HAP-1 (cell line): Measurements from ENCODE around the gene ERMARD.
A peak's percentile ranks its signal among the peaks of the same experiment; 100 is the strongest.

Source experiments
- DNase-seq, 2 experiments: peaks; one replicate each; pipeline ENCODE4 v3.0.0-alpha.2; 2016 to 2020; ENCODE audit warnings: low spot score in 2 of 2
- H3K27me3 ChIP-seq: fragments of 250-450 bp; sonication (Bioruptor Pico); 2 replicates; pipeline ENCODE4 v1.5.1; 2020; ENCODE audit warnings: low read depth, mild to moderate bottlenecking, moderate library complexity
- H3K36me3 ChIP-seq: fragments of 250-450 bp; sonication (Bioruptor Pico); replicated peaks from 2 replicates; pipeline ENCODE4 v1.5.1; 2020; ENCODE audit warnings: mild to moderate bottlenecking
- H3K4me1 ChIP-seq: fragments of 250-450 bp; sonication (Bioruptor Pico); 2 replicates; pipeline ENCODE4 v1.5.1; 2020; ENCODE audit warnings: mild to moderate bottlenecking
- H3K4me3 ChIP-seq: fragments of 250-450 bp; sonication (Bioruptor Pico); 2 replicates; pipeline ENCODE4 v1.5.1; 2020; ENCODE audit warnings: mild to moderate bottlenecking, moderate library complexity
- H3K9me3 ChIP-seq: fragments of 250-450 bp; sonication (Bioruptor Pico); 2 replicates; pipeline ENCODE4 v1.5.1; 2020; ENCODE audit warnings: mild to moderate bottlenecking, moderate library complexity
- in situ Hi-C: fragments of 300-500 bp; cut with MboI; formaldehyde crosslinking; loops from 3 replicates; pipeline ENCODE4 v1.14.3; 2020; ENCODE audit warnings: low sequenced_read_pairs, inconsistent platforms, mixed read lengths

Gene ERMARD

DNA sequence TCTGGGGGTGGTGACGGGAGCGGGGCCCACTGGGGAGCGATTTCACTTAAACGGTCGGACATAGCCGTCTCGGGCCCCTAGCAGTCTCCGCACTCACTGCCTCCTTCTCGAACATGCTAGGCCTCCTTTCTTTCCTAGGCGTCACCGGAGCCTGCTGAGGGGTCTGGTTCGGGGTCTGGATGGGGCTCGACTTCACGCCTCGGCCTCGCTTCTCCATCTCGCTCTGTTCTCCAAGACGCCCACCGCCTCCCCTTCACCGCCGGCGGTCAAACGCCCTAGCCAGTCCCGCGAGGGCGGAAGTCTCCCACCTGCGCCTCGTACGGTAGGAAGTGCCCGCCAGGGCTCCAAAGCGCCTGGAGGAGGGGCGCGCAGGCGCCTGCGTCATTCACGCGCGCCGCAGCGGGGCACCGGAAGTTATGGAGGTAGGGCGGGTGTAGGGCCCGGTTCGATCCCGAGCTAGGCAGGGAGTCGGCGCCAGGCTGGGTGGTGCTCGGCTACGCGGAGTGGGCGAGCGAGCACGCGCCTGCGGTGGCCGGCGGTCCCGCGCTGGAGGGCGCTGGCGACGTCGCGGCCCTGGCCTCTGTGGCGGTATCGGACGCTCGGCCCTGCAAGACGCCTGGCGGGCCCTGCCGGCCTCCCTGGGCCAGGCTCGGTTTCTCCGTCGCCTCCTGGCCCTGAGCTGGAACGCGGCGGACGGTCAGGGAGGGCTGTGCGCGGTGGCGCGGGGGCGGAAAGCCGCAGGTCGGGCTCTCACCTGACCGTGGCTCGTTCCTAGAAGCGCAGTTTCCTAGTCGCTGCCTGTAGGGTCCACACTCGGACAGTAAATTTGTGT is at the start of gene ERMARD, which contains the start of gene DYNLT2:
TSS of gene ERMARD (plus strand) at position 381 of the 832 bp plus-strand sequence. CDS start at position 417, 36 bp downstream.
TSS of gene DYNLT2 (minus strand) at position 331 of the 832 bp plus-strand sequence. CDS start at position 217, 114 bp downstream.
- Histone ChIP-seq H3K4me3 (peak within 1 kb of the TSS; percentile 55), H3K27me3 (no peaks in the 10 kb centered on the region), H3K36me3 (peaks cover 3% of the 10 kb centered on the region; the same call in 1 of the 2 replicates), H3K4me1 (peaks cover 17% of the 10 kb centered on the region), H3K9me3 (no peaks in the 10 kb centered on the region)
- peak; percentile 92 to 94 for DNase-seq
- in situ Hi-C loops = no loop called here

DNA sequence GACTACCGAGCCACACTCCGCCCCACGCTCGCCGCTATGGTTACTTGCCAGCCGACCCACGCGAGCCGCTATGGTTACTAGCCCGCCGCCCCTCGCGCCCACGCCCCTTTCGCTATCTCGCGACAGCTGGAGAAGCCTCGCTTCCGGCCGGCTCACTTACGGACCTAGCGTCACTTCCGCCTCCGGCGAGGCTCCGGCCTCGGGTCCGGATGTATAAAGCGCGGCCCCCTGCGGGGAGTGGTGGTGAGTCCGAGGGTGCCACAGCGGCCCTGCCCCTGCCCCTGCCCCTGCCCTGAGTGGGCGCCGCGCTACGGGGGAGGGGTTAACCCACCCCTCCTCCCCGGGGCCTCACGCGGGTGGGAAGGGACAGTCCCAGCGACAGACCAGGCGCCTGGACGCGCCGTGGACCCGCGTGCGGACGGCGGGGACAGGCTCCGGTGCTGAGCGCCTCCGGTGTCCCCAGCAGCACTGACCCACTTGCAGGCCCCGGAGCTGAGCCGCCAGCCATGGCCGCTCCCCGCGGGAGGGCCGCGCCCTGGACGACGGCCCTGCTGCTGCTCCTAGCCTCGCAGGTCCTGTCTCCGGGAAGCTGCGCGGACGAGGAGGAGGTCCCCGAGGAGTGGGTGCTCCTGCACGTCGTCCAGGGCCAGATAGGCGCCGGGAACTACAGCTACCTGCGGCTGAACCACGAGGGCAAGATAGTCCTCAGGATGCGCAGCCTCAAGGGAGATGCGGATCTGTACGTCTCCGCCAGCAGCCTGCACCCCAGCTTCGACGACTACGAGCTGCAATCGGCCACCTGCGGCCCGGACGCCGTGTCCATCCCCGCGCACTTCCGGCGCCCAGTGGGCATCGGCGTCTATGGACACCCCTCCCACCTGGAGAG is 49.2 kb upstream of the ERMARD start, which contains the start of the genes C6orf120 and WDR27:
TSS of gene C6orf120 (plus strand) at position 173 of the 886 bp plus-strand sequence. CDS start at position 507, 334 bp downstream.
TSS of gene WDR27 (minus strand) at position 76 of the 886 bp plus-strand sequence. CDS start 13,024 bp downstream, outside the sequence.
- Histone ChIP-seq H3K27me3 (no peaks in the 10 kb centered on the region), H3K4me1 (peaks cover 31% of the 10 kb centered on the region), H3K36me3 (peaks cover 19% of the 10 kb centered on the region), H3K9me3 (no peaks in the 10 kb centered on the region), H3K4me3 (peak within 1 kb of the TSS; percentile 97)
- DNase-seq = peak; percentile 87 to 98
- in situ Hi-C loops = no loop called here

DNA sequence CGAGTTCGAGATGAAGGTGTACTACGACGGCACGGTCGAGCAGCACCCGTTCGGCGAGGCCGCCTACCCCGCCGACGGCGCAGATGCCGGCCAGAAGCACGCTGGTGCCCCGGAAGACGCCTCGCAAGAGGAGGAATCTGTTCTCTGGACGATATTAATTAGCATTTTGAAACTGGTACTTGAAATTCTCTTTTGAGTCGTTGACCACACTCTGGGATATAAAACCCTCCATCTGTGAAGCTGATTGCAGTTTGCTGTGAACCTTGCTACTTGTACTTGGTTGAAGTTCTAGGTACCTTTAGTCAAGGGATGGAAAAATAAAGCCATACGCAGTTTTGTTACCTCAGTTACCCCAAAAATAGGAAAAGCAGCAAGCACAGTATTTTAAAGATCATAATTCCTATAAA is 48.6 kb upstream of the ERMARD start:
- no peak for DNase-seq
- H3K4me3 ChIP-seq = peak overlapping the region; percentile 97
- H3K4me1 ChIP-seq = peaks cover 31% of the 10 kb centered on the region
- H3K9me3 ChIP-seq = no peaks in the 10 kb centered on the region
- H3K36me3 ChIP-seq = peaks cover 19% of the 10 kb centered on the region
- H3K27me3 ChIP-seq = no peaks in the 10 kb centered on the region
- in situ Hi-C loops = no loop called here

GRCh38 chr6:169707772-169708171 is 43.6 kb upstream of the ERMARD start:
- in situ Hi-C loops = no loop called here
- H3K9me3 ChIP-seq = no peaks in the 10 kb centered on the region
- DNase-seq = no peak
- no peaks in the 10 kb centered on the region for H3K27me3 ChIP-seq
- peaks cover 41% of the 10 kb centered on the region for H3K36me3 ChIP-seq
- peaks cover 21% of the 10 kb centered on the region for H3K4me1 ChIP-seq
- no peak overlapping the region for H3K4me3 ChIP-seq

DNA sequence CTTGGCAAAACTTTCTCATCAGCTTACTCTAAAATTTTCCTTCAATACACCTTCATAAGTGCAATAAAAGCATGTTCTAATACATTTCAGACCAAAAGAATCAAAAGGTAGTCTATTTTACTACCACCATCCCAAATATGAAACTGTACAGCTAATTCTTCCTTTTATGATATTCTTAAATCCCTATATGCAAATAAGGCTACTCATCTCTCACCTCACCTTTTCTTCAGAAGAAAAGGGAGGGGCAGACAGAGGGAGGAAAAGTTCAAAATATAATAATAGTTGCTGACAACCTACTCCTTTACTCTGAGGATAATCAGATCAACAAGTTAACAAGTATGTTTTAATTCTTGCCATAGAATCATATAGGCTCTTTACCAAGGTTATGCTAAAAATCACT is 42.1 kb upstream of the ERMARD start:
- Histone ChIP-seq H3K27me3 (no peaks in the 10 kb centered on the region), H3K9me3 (no peaks in the 10 kb centered on the region), H3K4me1 (peaks cover 12% of the 10 kb centered on the region), H3K4me3 (no peak overlapping the region), H3K36me3 (peaks cover 43% of the 10 kb centered on the region)
- in situ Hi-C loops = no loop called here
- no peak for DNase-seq

- DNase-seq = no peak
- H3K4me1 ChIP-seq = peaks cover 7% of the 10 kb centered on the region
- H3K27me3 ChIP-seq = no peaks in the 10 kb centered on the region
- H3K4me3 ChIP-seq = no peak overlapping the region
- H3K36me3 ChIP-seq = peaks cover 40% of the 10 kb centered on the region
- in situ Hi-C loops = no loop called here
- no peaks in the 10 kb centered on the region for H3K9me3 ChIP-seq
Observed at GRCh38 chr6:169710009-169710408, 41.4 kb upstream of the ERMARD start.

GRCh38 chr6:169714178-169714577 is 37.2 kb upstream of the ERMARD start:
- Histone ChIP-seq H3K9me3 (no peaks in the 10 kb centered on the region), H3K4me1 (no peaks in the 10 kb centered on the region), H3K27me3 (no peaks in the 10 kb centered on the region), H3K36me3 (peaks cover 50% of the 10 kb centered on the region), H3K4me3 (no peak overlapping the region)
- in situ Hi-C loops = no loop called here
- no peak for DNase-seq

DNA sequence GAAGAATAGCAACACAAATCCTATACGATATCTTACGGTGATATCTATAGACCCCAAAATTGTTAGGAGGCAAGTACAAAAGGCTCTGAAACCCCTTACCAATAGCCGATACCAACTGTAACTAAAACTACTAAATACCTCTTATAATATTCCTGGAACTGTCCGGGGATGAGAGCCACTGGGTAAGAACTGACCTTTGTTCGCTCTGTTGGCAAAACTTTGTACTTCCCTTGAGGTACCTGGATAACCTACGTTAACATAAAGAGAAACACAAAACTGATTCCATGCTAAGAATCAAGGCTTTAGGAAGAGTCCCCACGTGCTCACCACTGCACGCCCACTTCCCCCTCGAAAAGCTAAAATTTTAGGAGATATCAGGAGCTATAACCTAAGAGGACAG is 36.8 kb upstream of the ERMARD start:
- in situ Hi-C loops = no loop called here
- Histone ChIP-seq H3K27me3 (no peaks in the 10 kb centered on the region), H3K9me3 (no peaks in the 10 kb centered on the region), H3K36me3 (peaks cover 47% of the 10 kb centered on the region), H3K4me3 (no peak overlapping the region), H3K4me1 (no peaks in the 10 kb centered on the region)
- no peak for DNase-seq

- no peak overlapping the region for H3K4me3 ChIP-seq
- no peaks in the 10 kb centered on the region for H3K27me3 ChIP-seq
- H3K36me3 ChIP-seq = peaks cover 26% of the 10 kb centered on the region
- no peak for DNase-seq
- H3K4me1 ChIP-seq = peaks cover 7% of the 10 kb centered on the region; the same call in 1 of the 2 replicates
- in situ Hi-C loops = no loop called here
- no peaks in the 10 kb centered on the region for H3K9me3 ChIP-seq
Observed at GRCh38 chr6:169719117-169719516, 32.3 kb upstream of the ERMARD start.

- in situ Hi-C loops = no loop called here
- Histone ChIP-seq H3K36me3 (peaks cover 20% of the 10 kb centered on the region), H3K27me3 (no peaks in the 10 kb centered on the region), H3K4me3 (no peak overlapping the region), H3K4me1 (peaks cover 12% of the 10 kb centered on the region), H3K9me3 (no peaks in the 10 kb centered on the region)
- no peak for DNase-seq
Observed at GRCh38 chr6:169720207-169720855, 31.1 kb upstream of the ERMARD start.

GRCh38 chr6:169722362-169723199 is 28.8 kb upstream of the ERMARD start:
- DNase-seq = peak; percentile 27 to 53
- H3K27me3 ChIP-seq = no peaks in the 10 kb centered on the region
- H3K4me3 ChIP-seq = peak overlapping the region; percentile 60
- in situ Hi-C loops = no loop called here
- no peaks in the 10 kb centered on the region for H3K9me3 ChIP-seq
- H3K36me3 ChIP-seq = no peaks in the 10 kb centered on the region
- H3K4me1 ChIP-seq = peaks cover 16% of the 10 kb centered on the region

GRCh38 chr6:169723200-169723909 is 28.1 kb upstream of the ERMARD start:
- in situ Hi-C loops = no loop called here
- DNase-seq = peak; percentile 23 to 69
- Histone ChIP-seq H3K36me3 (no peaks in the 10 kb centered on the region), H3K9me3 (no peaks in the 10 kb centered on the region), H3K4me3 (peak overlapping the region; percentile 60), H3K4me1 (peaks cover 16% of the 10 kb centered on the region), H3K27me3 (no peaks in the 10 kb centered on the region)
